HUES48 (cell line): Measurements from ENCODE around the gene SLIT1.
A peak's percentile ranks its signal among the peaks of the same experiment; 100 is the strongest.
"Not testable (repeated sequence)": the region's sequence is repeated elsewhere in the genome, so short reads cannot be mapped to it uniquely, and the experiment has no call there.

Source experiments
- H3K27ac ChIP-seq: one replicate; pipeline ENCODE4 v1.7.0; 2013; ENCODE audit warnings: low read depth, low read length, inconsistent platforms
- H3K27me3 ChIP-seq: 2 replicates; pipeline ENCODE4 v1.6.1; 2013; ENCODE audit warnings: mild to moderate bottlenecking, low read length; ENCODE audit not compliant: control insufficient read depth, insufficient read depth
- H3K36me3 ChIP-seq: 2 replicates; pipeline ENCODE4 v1.6.1; 2013; ENCODE audit warnings: low read length; ENCODE audit not compliant: control insufficient read depth, insufficient read depth
- H3K4me1 ChIP-seq: 2 replicates; pipeline ENCODE4 v1.6.1; 2013; ENCODE audit warnings: mild to moderate bottlenecking, low read length; ENCODE audit not compliant: control insufficient read depth, insufficient read depth
- H3K4me3 ChIP-seq: 2 replicates; pipeline ENCODE4 v1.5.1; 2013; ENCODE audit warnings: mild to moderate bottlenecking, low read depth, low read length
- H3K9ac ChIP-seq: 2 replicates; pipeline ENCODE4 v1.6.1; 2013; ENCODE audit warnings: mild to moderate bottlenecking, low read depth, low read length, moderate library complexity
- H3K9me3 ChIP-seq: 2 replicates; pipeline ENCODE4 v1.6.1; 2013; ENCODE audit warnings: low read length; ENCODE audit not compliant: control insufficient read depth, insufficient read depth

SLIT1 gene

GRCh38 chr10:97040248-97040584, 145.5 kb downstream of the SLIT1 start:
- no peaks in the 10 kb centered on the region for H3K9me3 ChIP-seq
- H3K27me3 ChIP-seq, result no peaks in the 10 kb centered on the region
- H3K4me3 ChIP-seq, result no peak overlapping the region
- peaks cover 5% of the 10 kb centered on the region; the same call in 1 of the 2 replicates for H3K4me1 ChIP-seq
- H3K36me3 ChIP-seq, result no peaks in the 10 kb centered on the region
- no peak overlapping the region for H3K9ac ChIP-seq
- H3K27ac ChIP-seq, result no peak overlapping the region

GRCh38 chr10:97039538-97040247, 146.1 kb downstream of the SLIT1 start:
- peaks cover 5% of the 10 kb centered on the region; the same call in 1 of the 2 replicates for H3K4me1 ChIP-seq
- H3K9me3 ChIP-seq, result no peaks in the 10 kb centered on the region
- H3K27ac ChIP-seq, result no peak overlapping the region
- H3K4me3 ChIP-seq, result no peak overlapping the region
- H3K36me3 ChIP-seq, result no peaks in the 10 kb centered on the region
- H3K9ac ChIP-seq, result no peak overlapping the region
- H3K27me3 ChIP-seq, result no peaks in the 10 kb centered on the region

- H3K9ac ChIP-seq, result no peak overlapping the region
- H3K27ac ChIP-seq, result no peak overlapping the region
- H3K36me3 ChIP-seq, result no peaks in the 10 kb centered on the region
- peaks cover 5% of the 10 kb centered on the region; the same call in 1 of the 2 replicates for H3K4me1 ChIP-seq
- no peaks in the 10 kb centered on the region for H3K9me3 ChIP-seq
- H3K4me3 ChIP-seq, result no peak overlapping the region
- H3K27me3 ChIP-seq, result no peaks in the 10 kb centered on the region
Observed at GRCh38 chr10:97038688-97039087, 147.1 kb downstream of the SLIT1 start.

- Histone ChIP-seq H3K9ac (no peak overlapping the region), H3K27ac (no peak overlapping the region)
Observed at GRCh38 chr10:97037365-97038361, 148.1 kb downstream of the SLIT1 start.

GRCh38 chr10:97034958-97035769, 150.6 kb downstream of the SLIT1 start:
- Histone ChIP-seq H3K27ac (no peak overlapping the region), H3K9ac (no peak overlapping the region), H3K9me3 (no peaks in the 10 kb centered on the region), H3K4me1 (peaks cover 15% of the 10 kb centered on the region; the same call in 1 of the 2 replicates), H3K4me3 (no peak overlapping the region), H3K36me3 (no peaks in the 10 kb centered on the region), H3K27me3 (no peaks in the 10 kb centered on the region)

More at GRCh38 chr10:97037365-97038361, 148.1 kb downstream of the SLIT1 start:
- no peaks in the 10 kb centered on the region for H3K9me3 ChIP-seq
- peaks cover 9% of the 10 kb centered on the region; the same call in 1 of the 2 replicates for H3K4me1 ChIP-seq
- H3K4me3 ChIP-seq, result peak overlapping the region; percentile 34; the same call in 1 of the 2 replicates
- H3K36me3 ChIP-seq, result no peaks in the 10 kb centered on the region
- H3K27me3 ChIP-seq, result no peaks in the 10 kb centered on the region

GRCh38 chr10:97034301-97034700, 151.5 kb downstream of the SLIT1 start:
- Histone ChIP-seq H3K27ac (no peak overlapping the region), H3K4me3 (no peak overlapping the region), H3K4me1 (peaks cover 15% of the 10 kb centered on the region; the same call in 1 of the 2 replicates), H3K36me3 (no peaks in the 10 kb centered on the region), H3K9ac (no peak overlapping the region), H3K27me3 (no peaks in the 10 kb centered on the region), H3K9me3 (no peaks in the 10 kb centered on the region)

GRCh38 chr10:97033841-97034240, 151.9 kb downstream of the SLIT1 start:
- not testable (repeated sequence) for H3K9ac ChIP-seq, H3K36me3 ChIP-seq, H3K27ac ChIP-seq, H3K4me3 ChIP-seq, H3K27me3 ChIP-seq, H3K9me3 ChIP-seq
- H3K4me1 ChIP-seq, result peaks cover 15% of the 10 kb centered on the region; the same call in 1 of the 2 replicates

GRCh38 chr10:97032624-97033023, 153.1 kb downstream of the SLIT1 start:
- Histone ChIP-seq H3K9ac (no peak overlapping the region), H3K4me3 (no peak overlapping the region), H3K36me3 (no peaks in the 10 kb centered on the region), H3K27ac (peak overlapping the region; percentile 13), H3K27me3 (no peaks in the 10 kb centered on the region), H3K9me3 (no peaks in the 10 kb centered on the region), H3K4me1 (peaks cover 13% of the 10 kb centered on the region; the same call in 1 of the 2 replicates)

GRCh38 chr10:97031459-97031858, 154.3 kb downstream of the SLIT1 start:
- Histone ChIP-seq H3K9me3 (no peaks in the 10 kb centered on the region), H3K27ac (no peak overlapping the region), H3K27me3 (no peaks in the 10 kb centered on the region), H3K36me3 (no peaks in the 10 kb centered on the region), H3K4me1 (0 out of 2 replicates have a peak, but pooled peaks cover 11% of the 10 kb centered on the region), H3K4me3 (no peak overlapping the region), H3K9ac (no peak overlapping the region)

- Histone ChIP-seq H3K4me3 (no peak overlapping the region), H3K27me3 (no peaks in the 10 kb centered on the region), H3K36me3 (no peaks in the 10 kb centered on the region), H3K9me3 (no peaks in the 10 kb centered on the region), H3K4me1 (0 out of 2 replicates have a peak, but pooled peaks cover 11% of the 10 kb centered on the region), H3K27ac (no peak overlapping the region), H3K9ac (no peak overlapping the region)
Observed at GRCh38 chr10:97030894-97031293, 154.9 kb downstream of the SLIT1 start.
